HG02938 (cell line): ENCODE results near the gene BUB3.

ENCODE experiments used
- ATAC-seq: cut with Tn5 transposase; IDR thresholded peaks from one replicate; pipeline ENCODE4 v1.9.1; 2021; ENCODE audit warnings: mild to moderate bottlenecking, moderate library complexity; ENCODE audit not compliant: unreplicated experiment

The BUB3 gene, protein sequence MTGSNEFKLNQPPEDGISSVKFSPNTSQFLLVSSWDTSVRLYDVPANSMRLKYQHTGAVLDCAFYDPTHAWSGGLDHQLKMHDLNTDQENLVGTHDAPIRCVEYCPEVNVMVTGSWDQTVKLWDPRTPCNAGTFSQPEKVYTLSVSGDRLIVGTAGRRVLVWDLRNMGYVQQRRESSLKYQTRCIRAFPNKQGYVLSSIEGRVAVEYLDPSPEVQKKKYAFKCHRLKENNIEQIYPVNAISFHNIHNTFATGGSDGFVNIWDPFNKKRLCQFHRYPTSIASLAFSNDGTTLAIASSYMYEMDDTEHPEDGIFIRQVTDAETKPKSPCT

DNA sequence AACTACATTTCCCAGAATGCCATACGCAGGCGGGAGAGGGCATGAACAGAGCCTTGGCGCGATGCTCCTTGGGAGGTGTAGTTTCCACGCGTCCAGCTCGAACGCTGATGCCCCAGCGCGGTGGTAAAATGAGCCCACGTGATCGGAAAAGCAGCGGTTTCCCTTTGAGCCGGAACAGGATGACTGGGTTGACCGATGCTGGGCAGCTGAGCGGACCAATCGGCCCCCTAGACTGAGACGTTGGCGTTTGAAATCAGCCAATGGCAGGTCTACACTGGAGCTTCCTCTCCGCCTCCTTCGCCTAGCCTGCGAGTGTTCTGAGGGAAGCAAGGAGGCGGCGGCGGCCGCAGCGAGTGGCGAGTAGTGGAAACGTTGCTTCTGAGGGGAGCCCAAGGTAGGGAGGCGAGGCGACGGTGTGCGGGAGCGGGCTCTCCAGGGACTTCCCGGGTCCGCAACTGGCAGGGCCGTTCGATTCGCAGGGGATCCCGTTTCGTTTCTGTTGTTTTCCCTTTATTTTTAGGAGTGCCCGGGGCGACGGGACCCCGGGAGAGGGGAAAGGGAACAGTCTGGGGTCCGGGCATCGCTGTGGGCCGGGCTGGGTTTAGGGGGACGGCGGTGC lies at the start of gene BUB3:
Gene BUB3, plus strand, starts transcription at position 311 of the 619 bp plus-strand sequence. CDS start 516 bp downstream, outside the sequence.
- ATAC-seq, result peak; percentile 91

DNA sequence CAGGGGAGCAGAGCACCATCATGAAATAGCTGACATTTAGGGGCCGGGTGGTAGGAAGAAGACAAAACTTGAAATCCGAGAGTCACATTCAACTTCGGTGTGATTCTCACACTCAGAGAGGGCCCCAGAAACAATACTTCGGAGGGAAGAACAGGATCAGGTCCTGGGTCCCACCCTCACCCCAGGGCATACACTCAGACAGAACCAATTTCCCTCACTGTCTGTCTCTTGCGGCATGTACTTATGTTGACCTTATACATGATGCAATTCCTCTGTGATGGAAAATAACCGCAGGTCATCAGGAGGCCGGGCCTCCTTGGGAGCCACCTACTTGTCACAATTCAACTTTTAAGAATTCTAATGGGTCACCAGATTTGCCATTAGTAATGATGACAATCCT lies 44.7 kb upstream of the BUB3 start:
- no peak for ATAC-seq

DNA sequence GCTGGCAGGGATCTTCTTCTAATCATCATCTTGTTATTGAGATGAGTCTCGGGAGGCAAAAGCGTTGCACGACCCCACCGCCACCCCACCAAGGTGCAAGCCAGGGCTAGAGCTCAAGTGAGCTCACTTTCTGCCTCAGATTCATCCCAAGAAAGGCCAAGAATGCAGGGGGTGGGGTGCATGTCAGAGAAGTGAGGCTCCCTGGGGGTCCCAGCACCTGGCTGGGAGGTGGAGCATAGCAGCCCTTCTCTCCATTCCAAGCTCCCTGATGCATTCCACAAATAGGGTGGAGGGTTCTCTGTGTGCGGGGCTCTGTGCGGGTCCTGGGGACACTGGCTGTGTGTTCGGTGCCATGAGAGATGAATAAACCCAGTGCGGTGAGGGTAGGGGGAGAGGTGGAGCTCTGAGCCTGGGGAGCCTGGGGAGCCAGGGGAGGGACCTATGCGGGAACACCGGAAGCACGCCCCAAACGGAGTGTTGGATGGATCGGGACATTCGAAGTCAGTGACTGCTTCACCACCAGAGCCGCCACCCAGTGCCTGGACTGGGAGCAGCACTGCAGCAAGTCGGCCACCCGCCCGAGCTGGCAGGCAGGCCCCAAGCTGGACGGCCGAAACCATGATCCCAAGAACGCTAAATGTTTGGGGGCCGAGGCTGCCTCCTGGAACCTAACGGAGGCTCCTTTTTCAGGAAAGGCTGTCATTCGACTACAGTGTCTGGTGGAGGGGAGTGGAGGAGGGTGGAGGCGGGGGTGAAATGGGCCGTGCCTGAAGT lies 36.4 kb upstream of the BUB3 start:
- no peak for ATAC-seq

DNA sequence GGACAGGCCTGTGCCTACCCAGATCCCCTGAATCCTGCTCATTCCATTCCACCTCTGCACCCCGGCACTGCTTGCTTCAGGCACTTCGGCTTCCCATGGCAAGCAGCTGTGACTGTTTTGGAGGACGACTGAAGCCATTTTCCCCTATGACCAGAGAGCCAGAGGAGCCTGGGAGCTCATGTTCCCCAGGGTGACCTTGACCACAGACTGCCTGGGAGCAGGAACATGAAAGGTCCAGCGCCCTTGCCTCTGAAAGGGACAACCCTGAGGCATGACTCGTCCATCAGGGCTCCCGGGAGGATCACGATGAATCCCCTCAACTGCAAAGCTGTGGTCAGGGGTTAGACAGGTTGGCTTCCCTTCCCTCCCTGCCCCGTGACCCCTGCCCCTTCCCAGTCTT lies 35.1 kb upstream of the BUB3 start:
- no peak for ATAC-seq

DNA sequence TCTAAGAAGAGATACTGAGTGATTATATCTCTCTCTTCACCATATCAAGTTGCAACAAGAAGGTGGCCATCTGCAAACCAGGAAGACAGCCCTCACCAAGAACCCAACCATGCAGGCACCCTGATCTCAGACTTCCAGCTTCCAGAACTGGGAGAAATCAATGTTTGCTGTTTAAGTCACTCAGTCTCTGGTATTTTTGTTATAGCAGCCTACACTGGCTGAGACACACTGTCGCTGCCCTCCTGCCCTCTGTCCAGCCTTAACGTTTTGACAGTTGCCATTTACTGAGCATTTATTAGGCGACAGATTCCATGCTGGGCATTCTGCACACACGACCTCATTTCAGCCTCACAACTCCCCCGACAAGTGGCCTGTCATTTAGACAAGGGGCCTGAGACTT lies 28.0 kb upstream of the BUB3 start:
- ATAC-seq, result no peak

DNA sequence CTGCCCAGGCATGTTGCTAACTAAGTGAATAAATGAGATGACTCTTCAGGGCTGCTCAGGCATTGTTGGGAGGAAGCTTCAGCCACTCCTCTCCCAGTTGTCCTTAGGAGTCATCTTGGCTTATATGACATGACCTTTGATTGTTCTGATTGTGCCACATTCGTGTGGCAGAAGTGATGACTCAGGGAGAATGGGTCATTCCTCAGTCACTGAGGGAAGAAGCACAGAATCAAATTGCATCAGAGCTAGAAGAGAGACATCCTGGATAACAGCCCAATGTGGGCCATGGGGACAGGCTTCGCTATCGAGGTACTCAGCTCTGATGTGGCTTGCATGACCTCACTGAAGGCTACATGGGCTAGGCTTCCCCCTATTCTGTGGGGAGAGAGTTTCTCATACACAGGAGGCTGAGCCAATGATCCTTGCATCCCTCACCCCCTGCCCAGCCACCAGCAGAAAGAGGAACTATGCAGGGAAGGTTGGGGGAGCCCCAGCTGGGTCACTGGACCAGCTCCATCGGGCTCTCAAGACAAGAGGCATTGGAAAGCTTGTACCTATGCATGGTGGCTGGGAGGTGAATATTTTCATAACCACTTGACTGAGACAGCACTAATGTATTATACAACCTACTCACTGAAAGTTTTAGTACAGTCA lies 24.5 kb upstream of the BUB3 start:
- no peak for ATAC-seq

DNA sequence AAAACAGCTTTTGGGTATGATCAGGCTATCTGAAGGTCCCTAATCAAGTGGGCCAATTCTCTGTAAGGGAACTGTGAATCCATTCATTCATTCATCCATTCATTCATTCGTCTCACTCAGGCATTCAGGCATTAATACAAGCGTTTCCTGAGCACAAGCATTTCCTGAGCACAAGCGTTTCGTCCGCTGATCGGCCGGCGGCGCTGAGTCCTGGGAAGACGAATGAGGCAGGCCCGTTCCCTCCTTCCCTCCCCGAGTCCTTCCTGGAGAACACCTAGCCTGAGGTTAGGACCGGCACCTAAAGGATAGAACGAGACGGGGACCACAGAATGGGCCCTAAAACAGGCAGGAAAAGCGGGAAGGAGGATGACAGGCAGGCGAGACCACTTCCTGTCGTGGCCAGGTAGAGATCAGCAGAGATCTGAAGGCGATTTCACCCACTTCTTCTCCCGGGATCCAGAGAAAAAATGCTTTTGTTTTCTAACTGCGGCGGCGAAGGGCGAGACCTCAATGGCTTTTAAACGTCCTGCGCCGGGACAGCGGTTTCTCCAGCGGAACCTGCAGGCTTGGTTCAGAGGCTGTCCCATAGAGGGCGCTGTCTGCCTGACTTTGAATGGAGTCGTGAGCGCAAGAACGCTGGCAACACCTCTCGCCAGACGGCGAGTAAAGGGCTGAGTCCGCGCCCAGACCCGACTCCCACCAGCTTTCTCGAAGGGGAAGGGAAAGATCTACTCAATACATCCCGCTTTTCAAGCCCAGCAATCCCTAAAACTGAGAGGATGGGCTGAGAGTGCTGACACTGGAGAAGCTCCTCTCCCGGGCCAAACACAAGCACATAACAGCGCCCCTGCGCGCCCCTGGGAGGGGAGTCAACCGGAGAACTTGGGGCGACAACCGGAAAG lies 21.4 kb upstream of the BUB3 start:
- ATAC-seq, result peak; percentile 45

DNA sequence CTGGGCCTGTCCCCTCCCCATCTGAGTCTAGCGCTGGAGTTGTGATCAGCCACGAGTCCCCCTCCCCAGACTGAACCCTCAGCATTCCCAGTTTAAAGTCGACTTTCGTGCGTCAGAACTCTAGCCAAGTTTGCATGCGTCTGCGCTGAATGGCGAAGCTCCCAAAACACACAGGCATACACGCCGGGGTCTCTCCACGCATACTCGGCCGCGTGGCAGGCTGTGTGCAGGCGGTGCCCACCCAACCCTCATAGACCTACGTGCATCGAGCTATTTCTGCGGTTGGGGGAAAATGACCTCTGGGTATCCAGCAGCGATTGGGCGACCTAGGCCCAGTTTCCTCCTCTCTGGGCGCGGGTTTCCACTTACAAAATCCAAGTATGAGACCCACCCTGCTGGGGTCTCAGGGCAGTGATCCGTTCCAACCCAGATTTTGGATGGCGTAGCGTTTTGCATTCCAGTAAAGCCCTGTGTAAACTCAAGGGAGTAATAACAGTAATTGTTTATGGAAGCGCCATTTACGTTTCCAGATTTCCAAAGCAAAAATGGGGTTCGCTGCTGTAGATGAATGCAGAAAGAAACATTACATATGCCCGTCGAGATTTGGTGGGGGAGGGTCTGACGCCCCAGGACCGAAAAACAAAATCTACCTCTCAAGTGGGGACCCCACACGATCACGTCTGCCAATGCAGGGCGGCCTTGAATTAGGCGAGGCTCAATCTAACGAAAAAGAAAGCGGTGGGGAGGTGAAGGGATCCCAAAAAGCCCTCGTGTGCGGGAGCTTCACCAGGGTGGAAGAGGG lies 20.5 kb upstream of the BUB3 start:
- no peak for ATAC-seq

DNA sequence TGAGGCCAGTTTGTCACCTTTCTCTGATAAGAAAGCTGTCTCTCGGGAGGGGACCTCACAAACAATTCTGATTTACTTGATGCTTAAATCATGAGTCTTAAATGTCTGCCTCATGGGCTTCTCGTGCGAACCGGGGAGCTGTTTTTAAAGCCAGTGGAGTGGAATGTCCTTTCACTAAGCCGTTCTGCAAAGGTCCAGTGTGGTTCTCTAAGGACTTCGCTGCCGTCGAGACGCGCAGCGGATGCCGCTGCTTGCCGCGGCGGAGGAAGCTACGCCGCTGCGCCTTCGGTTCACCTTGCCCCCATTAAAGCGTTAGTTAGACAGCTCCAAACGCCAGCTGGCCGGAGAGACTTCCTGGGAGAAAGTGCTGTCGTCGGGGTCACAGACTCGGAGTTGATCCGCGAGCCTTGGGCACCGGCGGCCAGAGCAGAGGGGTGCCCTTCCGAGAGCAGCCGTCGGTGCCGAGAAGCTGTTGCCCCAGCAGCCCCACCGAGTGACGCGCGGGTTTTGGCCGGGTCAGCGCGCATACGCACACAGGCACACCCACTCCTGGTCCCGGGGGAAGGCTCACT lies 19.8 kb upstream of the BUB3 start:
- ATAC-seq, result no peak

DNA sequence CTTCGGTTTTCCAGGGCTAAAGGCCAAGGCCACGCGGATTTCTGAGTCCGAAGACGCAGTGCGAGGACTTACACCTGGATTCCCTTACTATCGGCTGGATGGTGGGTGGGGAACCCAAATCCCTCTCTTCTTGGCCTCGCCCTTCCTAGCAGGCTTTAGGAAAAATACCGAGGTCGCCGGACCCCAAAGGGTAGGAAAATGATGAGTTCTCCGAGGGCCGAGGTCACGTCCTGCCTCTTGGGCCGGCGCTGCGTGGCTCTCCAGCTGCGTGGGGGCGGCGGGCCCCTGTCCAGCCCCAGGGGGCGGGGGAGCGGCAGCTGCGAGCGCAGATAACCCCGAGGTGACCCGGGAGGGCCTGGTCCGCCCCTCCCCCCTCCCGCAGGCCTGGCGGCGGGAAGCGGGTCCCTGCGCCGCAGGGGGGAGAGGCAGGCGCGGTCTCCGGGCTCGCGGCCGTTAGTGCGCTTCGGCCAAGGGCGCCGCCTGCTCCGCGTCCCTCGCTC lies 19.2 kb upstream of the BUB3 start:
- no peak for ATAC-seq

DNA sequence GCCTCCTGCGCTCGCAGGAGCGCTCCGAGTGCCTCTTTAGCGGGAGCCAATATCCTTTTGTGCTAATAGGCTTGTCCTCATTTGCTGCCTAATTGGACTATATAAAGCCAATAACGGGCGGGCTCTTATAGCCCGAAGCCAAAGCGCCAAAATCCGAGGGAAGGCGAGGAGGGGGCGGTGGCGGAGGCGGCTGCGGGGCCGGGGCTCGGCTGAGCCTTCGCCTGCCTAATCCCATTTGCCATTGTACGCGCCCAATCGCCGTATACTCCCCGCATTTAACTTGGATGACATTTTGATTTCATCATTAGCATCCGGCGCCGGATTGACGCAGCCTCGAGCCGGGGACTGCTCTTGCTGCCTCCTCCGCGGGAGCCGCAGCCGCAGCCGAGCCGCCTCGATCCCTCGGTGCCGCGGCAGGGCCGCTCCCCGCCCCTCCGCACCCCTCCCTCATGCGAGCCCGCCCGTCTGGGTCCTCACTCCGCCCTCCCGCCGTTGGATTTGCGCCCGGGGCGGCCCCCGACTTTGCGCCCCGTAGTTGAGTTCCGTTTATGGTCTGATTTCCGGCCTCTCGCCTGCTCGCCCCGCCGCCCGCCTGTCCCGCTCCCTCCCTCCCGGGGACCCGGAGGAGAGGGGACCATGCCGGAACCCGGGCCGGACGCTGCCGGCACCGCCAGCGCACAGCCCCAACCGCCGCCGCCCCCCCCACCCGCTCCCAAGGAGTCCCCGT lies 18.6 kb upstream of the BUB3 start, which contains the start of gene HMX3:
Gene HMX3, plus strand, starts transcription at position 556 of the 727 bp plus-strand sequence. Its CDS starts 81 bp downstream, at position 637.
- no peak for ATAC-seq

DNA sequence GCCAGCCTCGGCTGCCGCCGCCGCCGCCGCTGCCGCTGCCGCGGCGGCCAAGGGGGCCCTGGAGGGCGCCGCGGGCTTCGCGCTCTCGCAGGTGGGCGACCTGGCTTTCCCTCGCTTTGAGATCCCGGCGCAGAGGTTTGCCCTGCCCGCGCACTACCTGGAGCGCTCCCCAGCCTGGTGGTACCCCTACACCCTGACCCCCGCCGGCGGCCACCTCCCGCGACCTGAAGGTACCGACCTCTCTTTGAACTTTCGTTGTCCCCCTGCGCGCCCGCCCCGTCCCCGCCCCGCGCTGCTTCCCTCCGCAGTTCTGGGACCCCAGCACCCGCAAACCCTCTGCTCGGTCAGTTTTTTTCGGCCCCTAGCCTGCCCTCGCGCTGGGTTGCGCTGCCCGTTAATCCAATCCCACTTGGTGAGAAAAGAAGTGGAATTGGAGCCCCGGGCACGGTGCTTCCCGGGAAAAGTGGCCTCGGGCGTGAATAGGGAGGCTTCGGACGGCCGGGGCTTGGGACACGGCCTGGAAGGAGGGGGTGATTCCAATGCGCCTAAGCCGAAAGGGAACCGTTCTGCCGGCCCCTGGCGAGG lies 17.9 kb upstream of the BUB3 start:
- no peak for ATAC-seq

DNA sequence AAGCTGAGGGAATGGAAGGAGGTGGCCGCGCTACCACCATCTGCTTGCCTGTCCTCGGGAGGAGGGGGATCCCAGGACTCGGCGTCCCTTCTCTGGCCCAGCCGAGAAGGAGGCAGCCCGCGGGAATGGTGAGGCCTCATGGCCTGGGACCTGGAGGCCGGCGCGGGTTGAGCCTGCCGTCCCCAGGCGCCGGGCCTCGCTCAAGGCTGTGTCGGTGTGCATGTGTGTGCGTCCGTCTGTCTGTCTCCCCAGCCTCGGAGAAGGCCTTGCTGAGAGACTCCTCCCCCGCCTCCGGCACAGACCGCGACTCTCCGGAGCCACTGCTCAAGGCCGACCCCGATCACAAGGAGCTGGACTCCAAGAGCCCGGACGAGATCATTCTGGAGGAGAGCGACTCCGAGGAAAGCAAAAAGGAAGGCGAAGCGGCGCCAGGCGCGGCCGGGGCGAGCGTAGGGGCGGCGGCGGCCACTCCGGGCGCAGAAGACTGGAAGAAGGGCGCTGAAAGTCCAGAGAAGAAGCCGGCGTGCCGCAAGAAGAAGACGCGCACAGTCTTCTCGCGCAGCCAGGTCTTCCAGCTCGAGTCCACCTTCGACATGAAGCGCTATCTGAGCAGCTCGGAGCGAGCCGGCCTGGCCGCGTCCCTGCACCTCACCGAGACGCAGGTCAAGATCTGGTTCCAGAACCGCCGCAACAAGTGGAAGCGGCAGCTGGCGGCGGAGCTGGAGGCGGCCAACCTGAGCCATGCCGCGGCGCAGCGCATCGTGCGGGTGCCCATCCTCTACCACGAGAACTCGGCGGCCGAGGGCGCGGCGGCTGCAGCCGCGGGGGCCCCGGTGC lies 17.2 kb upstream of the BUB3 start:
- no peak for ATAC-seq

DNA sequence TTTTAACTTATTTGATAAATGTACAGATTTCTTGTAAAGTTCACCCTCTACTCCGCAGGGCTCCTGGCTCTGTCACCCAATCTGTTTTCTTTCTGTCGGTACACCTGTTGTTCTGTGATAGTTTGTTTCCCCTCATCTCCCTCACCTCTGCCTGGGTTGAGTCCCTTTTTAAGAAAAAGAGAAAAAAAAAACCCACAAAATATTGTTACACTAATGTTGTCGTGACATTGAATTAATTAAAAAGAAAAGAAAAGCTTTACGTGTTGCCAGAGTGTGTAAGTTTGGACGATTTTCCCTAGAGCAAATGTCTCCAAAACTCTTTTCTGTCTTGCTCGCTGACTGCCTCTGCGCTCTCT lies 15.1 kb upstream of the BUB3 start:
- ATAC-seq, result no peak

DNA sequence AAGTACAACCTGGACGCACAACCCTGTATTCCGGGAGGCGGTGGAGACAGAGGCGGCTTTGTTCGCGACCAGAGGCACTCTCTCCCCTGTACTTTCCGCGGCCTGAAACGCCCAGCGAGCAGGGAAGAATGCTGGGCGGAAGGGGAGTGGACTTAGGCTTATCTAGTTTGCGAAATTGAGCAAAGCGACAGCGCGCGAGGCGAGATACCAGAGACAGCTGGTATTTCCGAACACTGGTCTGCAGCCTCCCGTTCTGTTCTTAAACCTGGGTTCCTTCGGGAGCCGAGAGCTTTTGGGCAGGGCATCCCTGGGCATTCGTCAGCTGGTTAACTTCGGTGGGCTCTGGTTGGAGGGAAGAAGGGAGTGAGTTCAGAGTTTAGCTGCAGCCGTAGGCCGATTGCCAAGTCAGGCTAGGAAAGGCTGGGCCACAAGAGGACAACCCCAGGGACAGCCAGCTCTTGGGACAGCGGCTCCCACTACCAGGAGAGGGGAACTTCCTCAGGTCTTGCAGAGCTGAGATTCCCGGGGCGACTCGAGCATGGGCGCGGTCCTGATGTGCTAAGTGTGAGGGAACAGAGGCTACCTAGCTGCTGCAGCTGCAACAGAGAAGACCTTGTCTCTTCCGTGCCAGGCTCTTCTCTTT lies 14.6 kb upstream of the BUB3 start:
- no peak for ATAC-seq

DNA sequence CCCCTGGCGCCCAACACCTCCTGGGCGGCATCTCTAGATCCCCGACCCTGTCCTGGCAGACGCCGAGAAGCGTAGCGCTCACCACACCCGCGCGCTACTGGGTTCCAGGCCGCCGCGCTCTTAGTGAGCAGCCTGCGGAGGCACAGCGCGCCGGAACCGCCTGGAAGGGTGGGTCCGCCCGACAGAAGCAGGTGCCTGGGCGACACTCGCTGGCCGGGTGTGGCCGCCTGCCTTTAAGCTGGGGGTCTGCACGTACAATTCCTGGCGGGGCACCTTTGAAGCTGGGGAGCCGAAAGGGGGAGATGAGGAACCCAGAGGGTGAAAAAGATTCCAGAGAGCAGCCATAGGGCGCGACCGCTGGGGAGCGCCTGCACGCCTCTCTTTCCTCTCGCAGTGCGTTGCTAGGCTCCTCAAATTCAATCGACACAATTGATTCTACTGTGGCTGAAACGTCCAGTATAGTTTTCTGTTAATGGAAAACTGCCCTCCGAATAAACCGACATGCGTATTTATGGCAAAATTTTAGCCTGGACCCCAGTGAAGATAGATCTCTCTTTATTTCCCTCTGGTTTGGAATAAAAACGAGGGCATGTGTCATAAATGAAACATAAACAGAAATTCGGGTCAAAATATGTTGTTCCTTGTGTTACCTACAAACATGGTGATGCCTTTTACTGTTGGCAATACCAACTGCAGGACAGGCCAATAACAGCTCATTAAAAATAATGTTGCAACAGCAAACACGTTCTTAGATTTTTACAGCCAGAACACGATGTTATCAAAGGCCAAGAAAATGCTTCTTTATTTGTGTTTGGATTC lies 13.8 kb upstream of the BUB3 start:
- no peak for ATAC-seq
